NOMO-1 treated with dmso at 0.1 percent for 144 hours (cell line): ENCODE measurements around the gene CDADC1.

Experiments used
- DNase-seq: peaks from one replicate; lab custom pipeline; 2025; ENCODE audit not compliant: unreplicated experiment; lab: John Stamatoyannopoulos, UW

The CDADC1 gene

GRCh38 chr13:49247643-49248621 is at the start of gene CDADC1:
TSS of gene CDADC1 (plus strand) at chr13:49247925. CDS start at chr13:49248038, 113 bp downstream.
- peak; percentile 92 for DNase-seq

GRCh38 chr13:49206641-49207040 is 41.1 kb upstream of the CDADC1 start:
- no peak for DNase-seq

- no peak for DNase-seq
These were observed 39.1 kb upstream of the CDADC1 start for GRCh38 chr13:49208619-49209018.

- DNase-seq, result no peak
These were observed 37.6 kb upstream of the CDADC1 start for GRCh38 chr13:49210114-49210513.

- DNase-seq, result no peak
These were observed 37.1 kb upstream of the CDADC1 start for GRCh38 chr13:49210669-49211068.

- DNase-seq, result no peak
These were observed 34.2 kb upstream of the CDADC1 start for GRCh38 chr13:49213539-49213938.

GRCh38 chr13:49213997-49214916 is 33.5 kb upstream of the CDADC1 start:
- no peak for DNase-seq

GRCh38 chr13:49214917-49215376 is 32.8 kb upstream of the CDADC1 start:
- peak; percentile 88 for DNase-seq

- no peak for DNase-seq
These were observed 31.4 kb upstream of the CDADC1 start for GRCh38 chr13:49216334-49216733.

GRCh38 chr13:49217962-49218492 is 29.7 kb upstream of the CDADC1 start:
- DNase-seq, result no peak

- DNase-seq, result no peak
These were observed 29.2 kb upstream of the CDADC1 start for GRCh38 chr13:49218493-49219051.

- no peak for DNase-seq
These were observed 28.1 kb upstream of the CDADC1 start for GRCh38 chr13:49219647-49220035.

- no peak for DNase-seq
These were observed 27.5 kb upstream of the CDADC1 start, which contains the start of gene MLNR for GRCh38 chr13:49220036-49220855. TSS of gene MLNR (plus strand) at chr13:49220338. CDS start at chr13:49220338, 0 bp downstream.

- DNase-seq, result no peak
These were observed 26.7 kb upstream of the CDADC1 start for GRCh38 chr13:49220856-49221589.

- DNase-seq, result no peak
These were observed 26.1 kb upstream of the CDADC1 start for GRCh38 chr13:49221590-49221965.

GRCh38 chr13:49225223-49226042 is 22.3 kb upstream of the CDADC1 start:
- no peak for DNase-seq

GRCh38 chr13:49226613-49227012 is 21.1 kb upstream of the CDADC1 start:
- DNase-seq, result no peak

GRCh38 chr13:49234741-49235140 is 13.0 kb upstream of the CDADC1 start:
- DNase-seq, result no peak
